Femur (tissue), 1 donor: ENCODE data around the gene NFATC1.
A peak's percentile ranks its signal among the peaks of the same experiment; 100 is the strongest.
"Not testable (repeated sequence)": the region's sequence is repeated elsewhere in the genome, so short reads cannot be mapped to it uniquely, and the experiment has no call there.

Experiments
- DNase-seq: peaks from one replicate; pipeline ENCODE4 v3.0.0-alpha.2; 2017

Gene NFATC1

DNA sequence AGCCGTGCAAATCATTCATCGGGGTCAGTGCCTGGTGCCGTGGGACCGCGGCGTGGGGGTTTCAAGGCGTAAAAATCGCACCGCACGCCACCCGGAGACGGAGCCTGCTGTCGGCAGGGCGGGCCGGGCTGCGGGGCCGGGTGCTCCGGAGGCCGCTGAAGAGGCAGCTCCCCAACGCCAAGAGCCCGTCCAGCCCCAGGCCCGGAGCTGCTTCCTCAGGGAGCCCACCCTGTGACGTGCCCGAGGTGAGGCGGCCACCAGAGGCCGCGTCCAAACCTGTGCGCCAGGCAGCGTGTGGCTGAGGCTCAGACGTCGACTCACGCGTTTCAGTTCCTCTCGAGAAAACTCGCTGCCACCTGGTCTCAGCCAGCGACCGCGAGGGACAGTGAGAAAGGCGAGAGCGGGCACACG, 98.1 kb downstream of the NFATC1 start:
- peak; percentile 14 for DNase-seq

DNA sequence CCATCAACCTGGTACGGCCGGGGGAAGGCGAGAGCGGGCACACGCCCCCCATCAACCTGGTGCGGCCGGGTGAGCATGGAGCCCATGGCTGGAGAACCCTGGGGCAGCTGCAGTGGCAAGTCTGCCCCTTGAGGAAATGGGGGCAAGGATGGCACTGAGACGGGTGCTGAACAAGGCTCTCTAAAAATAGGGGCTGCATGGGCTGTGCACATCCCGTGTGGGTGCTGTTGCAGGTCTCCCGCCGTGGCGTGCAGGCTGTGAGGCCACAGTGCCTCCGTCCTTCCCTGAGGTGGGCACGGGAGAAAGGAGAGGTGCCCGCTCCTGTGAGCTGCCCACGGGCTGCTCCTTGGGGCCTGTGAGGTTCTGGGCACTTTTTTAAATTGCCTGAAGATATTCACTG, 99.2 kb downstream of the NFATC1 start:
- DNase-seq = peak; percentile 12

DNA sequence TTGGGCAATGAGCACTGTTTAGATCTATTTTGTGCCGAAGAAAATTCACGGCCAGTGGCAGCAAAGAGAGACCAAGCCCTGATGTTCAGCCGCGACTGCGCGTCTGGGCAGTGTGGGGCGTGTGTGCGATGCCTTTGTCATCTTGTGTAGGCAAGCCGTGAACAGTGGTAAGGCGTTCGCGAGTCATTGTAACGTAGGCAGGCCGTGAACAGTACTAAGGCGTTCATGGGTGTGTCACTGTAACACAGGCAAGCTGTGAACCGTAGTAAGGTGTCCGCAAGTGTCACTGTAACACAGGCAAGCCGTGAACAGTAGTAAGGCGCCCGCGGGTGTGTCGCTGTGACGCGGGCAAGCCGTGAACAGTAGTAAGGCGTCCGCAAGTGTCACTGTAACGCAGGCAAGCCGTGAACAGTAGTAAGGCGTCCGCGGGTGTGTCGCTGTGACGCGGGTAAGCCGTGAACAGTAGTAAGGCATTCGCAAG, 99.9 kb downstream of the NFATC1 start:
- peak; percentile 10 for DNase-seq

DNA sequence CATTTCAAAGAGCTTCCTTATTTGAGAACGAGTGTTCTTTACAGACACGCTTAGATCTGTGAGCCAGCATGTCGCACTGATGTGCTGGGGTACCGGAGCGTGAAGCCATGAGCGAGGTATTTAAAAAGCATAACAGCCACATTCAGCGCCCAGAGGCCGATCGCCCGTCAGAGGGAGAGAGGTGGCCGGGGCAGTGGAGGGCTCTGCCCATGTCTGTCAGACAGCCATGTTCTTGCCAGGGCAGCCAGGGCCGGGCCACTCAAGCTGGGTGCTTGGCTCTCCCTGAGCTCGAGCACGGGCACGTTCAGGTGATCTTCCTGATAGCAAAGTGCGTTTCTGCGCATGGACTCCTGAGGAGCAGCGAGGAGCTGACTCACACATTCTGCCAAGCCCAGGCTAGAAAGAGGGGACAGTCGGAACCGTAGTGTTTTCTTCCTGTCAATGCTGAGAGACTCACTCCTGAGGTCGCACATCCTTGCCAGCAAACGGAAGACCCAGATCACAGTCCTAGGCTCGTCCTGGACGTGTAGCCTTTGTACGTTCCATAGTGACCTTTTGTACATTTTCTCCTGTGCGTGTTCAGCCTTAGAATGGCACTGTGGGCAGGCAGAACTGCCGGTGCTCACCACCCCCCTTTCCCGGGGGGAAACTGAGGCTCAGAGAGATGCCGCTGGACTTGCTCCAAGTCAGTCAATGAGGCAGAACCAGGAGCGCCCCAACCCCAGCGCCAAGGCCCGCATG, 100.7 kb downstream of the NFATC1 start:
- DNase-seq = peak; percentile 18

DNA sequence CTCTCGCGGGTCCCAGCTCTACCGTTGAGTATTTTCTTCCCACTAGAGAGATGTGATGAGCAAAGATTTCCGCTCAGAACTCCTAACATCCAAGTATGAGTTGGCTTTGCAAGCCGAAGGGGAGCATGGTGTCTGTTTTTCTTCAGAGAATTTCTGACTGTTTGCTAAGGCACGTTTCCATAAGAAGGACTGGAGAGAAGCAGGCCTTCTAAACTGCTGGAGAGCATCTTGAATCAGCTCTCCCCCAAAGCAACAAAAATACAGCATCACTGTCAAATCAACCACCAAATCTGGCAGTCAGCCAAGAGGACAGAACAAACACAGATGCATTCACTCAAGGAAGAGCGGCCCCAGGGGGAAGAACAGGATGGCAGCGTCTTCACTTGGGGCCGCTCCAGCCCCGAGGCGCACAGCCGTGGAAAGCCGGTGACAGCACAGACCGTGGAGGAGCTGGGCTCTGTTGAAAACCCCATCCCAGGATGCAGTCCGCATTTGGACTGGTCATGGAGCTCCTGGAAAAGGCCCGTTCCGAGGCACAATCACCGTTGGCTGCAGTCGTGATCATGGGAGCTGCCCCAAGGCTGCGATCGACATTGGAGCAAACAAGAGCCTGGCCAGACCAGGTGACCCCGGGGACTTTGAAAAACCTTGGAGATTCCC, 101.4 kb downstream of the NFATC1 start:
- peak; percentile 70 for DNase-seq

DNA sequence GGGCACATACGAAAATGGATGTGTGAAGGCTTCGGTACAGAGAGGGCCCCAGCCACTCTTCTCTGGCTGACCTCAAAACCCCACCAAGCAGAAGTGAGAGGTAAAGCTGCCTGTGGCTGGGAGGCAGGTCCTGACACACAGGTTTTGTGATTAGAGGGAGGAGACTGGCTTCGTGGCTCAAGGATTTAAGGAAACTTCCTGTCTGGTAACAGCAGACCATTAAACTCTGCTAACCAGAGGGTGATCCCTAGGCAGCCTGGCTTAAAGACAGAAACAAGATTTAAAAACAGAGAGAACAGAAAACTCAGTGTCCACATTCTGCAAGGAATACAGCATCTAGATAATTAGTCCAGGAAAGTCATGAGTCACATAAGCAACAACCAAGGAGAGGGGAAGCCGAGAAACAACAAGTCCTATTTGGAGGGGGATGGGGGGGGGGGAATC, 101.9 kb downstream of the NFATC1 start:
- DNase-seq = no peak

DNA sequence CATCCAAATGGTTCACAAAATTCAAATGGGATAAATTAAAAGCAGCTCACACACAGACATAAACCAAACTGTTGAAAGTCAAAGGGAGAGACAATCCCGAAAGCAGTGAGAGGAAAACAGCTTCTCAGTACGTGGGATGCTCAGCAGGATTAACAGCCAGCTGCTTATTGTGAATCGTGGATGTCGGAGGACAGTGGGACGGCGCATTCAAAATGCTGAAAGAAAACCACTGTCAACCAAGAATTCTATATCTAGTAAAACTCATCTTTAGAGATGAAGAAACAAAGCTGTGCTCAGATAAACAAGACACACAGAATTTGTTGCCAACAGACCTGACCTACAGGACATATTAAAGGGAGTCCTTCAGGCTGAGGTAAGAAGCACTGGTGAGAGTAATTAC, 102.9 kb downstream of the NFATC1 start:
- DNase-seq = peak; percentile 10

DNA sequence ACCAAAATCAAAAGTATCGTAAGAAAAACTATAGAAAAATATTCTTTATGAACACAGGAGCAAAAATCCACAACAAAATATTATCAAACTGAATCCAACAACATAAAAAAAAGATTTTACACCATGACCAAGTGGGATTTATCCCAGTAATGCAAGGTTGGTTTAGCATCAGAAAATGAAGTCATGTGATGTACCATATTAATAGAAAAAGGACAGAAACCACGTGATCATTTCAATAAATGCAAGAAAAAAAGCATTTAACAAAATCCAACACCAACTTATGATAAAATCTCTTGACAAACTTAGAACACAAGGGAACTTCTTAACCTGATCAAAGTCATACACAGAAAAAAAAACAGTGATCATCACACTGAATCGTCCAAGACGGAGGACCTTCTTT, 105.3 kb downstream of the NFATC1 start:
- DNase-seq = no peak

DNA sequence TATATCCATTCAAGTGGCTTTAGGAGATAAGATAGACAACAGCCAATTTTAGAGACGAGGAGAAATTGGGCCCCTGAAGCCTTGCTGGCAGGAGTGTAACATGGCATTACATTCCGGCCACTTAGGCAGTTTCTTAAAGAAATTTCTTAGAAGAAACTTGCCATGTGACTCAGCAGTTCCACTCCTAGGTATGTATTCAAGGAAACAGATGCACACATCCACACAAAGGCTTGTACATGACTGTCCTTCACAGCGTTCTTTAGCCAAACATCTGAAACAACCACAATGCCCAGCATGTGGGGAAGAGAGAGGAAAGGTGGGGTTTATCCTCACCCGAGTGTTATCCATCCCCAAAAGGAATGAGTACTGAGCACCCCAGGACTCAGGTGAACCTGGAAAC, 107.1 kb downstream of the NFATC1 start:
- no peak for DNase-seq

DNA sequence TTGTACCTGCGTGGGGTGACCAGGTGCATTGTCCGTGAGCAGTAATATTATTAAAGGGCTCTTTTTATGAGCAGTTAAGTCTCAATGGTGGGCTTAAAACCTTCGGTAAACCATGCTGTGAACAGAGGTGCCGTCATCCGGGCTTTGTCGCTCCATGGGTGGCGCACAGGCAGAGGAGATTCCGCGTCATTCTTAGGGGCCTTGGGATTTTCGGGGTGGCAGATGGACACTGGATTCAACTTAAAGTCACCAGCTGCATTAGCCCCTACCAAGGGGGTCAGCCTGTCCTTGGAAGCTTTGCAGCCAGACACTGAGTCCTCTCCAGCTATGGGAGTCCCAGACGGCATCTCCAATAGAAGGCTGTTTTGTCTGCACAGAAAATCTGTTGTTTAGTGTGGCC, 107.7 kb downstream of the NFATC1 start:
- peak; percentile 11 for DNase-seq

DNA sequence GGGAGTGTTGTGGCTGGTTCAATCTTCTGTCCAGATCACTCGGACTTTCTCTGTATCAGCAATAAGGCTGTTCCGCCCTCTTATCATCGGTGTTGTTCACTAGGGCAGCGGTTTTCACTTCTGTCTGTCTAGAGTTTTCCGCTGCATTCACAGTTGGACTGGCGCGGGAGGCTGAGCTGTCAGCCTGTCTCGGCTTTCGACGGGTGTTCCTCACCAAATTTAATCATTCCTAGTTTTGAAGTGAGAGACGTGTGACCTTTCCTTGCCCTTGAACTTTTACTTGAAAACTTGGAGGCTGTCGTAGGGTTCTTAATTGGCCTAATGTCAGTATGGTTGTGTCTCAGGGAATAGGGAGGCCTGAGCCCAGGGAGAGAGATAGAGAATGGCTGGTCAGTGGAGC, 108.3 kb downstream of the NFATC1 start:
- DNase-seq = no peak

DNA sequence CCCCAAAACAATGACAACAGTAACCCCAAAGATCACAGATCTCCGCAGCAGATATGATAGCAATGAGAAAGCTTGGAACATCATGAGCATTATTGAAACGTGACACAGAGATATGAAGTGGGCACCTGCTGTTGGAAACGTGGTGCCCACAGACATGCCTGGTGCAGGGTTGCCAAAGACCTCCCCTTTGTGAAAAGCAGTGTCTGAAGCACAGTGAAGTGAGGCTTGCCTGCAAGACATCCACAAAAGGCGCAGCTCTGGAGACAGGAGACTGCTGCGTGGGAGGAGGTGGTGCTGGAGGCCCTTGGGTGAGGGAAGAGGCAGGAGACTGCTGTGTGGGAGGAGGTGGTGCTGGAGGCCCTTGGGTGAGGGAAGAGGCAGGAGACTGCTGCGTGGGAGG, 108.8 kb downstream of the NFATC1 start:
- not testable (repeated sequence) for DNase-seq

DNA sequence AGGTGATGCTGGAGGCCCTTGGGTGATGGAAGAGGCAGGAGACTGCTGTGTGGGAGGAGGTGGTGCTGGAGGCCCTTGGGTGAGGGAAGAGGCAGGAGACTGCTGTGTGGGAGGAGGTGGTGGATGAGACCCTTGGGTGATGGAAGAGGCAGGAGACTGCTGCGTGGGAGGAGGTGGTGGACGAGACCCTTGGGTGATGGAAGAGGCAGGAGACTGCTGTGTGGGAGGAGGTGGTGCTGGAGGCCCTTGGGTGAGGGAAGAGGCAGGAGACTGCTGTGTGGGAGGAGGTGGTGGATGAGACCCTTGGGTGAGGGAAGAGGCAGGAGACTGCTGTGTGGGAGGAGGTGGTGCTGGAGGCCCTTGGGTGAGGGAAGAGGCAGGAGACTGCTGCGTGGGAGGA, 109.7 kb downstream of the NFATC1 start:
- DNase-seq = not testable (repeated sequence)

DNA sequence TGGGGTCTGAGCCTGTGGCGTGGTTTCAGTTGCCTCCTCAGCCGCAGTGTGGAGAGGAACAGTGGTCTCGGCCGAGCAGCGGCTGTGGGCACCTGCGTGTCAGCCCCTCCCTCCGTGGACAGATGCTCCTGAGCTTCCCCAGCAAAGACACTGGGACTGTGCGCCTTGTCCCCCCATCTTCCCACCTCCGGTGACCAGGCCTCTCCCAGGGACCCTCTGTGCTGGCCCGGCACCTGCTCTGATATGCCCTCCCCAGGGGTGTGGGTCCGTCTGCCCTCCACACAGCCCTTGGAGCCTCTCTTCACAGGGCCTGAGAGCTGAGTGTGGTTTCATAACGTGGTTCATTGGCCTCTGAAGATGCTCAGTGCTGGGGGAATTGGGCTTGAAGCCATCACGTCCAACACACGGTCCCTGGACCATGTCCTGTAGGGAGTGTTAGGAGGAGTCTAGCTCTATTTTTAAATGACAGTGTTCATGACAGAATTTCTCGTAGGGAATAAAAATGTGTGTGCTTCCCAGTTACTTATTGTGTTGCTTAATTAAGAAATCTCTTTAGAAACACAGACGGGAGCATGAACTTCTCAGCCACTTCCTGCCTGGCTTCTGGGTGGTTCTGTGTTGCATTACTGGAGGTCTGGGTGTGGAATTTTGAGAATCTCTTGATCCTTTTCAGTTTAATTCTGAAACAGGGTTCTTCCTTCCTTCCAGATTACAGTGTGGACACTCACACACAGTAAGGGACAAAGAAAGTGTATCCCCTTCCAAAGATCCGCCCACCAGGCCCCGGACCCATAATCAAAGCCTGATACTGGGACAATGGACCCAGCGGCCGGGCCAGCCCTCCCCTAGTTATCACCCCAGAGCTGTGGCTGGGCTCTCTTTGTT, 110.7 kb downstream of the NFATC1 start:
- DNase-seq = peak; percentile 43

DNA sequence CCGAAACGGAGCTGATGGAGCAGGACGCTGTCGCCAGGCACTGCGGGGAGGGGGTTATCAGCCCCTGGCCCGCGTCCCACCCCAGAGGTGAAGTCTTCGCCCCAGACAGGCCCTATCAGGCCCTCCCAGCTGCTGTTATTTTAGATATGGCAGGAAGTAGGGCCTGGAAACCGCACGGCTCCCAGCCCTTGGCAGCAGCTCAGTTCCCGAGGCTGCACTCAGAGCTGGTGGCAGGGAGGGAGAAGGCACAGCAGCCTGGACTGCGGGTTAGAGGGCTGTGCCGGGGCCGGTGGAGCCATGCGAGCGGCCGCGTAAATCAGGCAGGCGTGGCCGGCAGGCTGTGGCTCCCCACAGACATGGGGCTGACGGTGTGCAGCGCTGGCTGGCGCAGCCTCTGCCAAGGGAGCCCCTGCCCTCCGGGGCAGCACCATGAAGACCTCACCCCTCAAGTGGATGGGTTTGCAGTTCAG, 111.4 kb downstream of the NFATC1 start:
- DNase-seq = peak; percentile 88

DNA sequence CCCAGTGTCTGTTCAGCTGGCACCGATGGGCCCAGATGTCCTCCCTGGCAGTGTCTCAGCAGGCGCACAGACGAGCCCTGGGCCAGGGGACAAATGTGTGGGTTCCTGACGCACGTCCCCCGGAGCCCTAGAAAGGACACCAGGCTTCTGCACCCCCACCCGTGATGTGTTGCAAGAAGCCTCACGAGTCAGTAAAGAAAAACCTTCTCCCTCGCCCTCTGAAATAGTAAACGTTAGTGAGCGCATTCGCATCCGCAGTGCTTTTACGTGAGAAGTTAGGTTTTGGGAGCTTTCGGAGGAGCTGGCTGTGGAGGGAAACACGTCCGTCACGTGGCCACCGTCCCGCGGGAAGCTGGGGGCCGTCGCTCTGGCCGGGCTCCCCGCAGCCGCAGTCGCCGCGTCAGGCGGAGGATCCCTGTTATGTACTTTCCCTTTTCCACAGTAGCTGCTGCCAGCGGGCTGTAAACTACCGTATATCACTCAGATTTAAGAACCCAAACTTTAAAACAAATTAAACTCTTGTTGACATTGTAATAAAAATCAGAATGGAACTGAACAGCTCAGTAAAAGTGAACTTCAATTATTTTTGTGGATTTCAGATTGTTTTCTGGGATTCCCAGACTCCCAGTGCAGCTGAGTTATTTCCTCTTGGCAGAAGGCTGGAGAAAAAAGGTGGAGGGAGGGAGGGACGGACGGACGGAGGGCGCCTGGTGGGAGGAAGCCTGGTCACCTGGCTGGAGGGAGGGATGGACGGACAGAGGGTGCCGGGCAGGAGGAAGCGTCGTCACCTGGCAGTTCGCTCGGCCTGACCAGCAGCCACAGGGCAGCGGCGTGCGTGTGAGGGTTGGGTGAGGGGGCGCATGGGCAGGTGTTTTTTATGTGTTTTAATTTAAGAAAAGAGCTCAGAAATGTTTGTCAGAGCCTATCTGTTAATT, 112.1 kb downstream of the NFATC1 start:
- DNase-seq = peak; percentile 94

DNA sequence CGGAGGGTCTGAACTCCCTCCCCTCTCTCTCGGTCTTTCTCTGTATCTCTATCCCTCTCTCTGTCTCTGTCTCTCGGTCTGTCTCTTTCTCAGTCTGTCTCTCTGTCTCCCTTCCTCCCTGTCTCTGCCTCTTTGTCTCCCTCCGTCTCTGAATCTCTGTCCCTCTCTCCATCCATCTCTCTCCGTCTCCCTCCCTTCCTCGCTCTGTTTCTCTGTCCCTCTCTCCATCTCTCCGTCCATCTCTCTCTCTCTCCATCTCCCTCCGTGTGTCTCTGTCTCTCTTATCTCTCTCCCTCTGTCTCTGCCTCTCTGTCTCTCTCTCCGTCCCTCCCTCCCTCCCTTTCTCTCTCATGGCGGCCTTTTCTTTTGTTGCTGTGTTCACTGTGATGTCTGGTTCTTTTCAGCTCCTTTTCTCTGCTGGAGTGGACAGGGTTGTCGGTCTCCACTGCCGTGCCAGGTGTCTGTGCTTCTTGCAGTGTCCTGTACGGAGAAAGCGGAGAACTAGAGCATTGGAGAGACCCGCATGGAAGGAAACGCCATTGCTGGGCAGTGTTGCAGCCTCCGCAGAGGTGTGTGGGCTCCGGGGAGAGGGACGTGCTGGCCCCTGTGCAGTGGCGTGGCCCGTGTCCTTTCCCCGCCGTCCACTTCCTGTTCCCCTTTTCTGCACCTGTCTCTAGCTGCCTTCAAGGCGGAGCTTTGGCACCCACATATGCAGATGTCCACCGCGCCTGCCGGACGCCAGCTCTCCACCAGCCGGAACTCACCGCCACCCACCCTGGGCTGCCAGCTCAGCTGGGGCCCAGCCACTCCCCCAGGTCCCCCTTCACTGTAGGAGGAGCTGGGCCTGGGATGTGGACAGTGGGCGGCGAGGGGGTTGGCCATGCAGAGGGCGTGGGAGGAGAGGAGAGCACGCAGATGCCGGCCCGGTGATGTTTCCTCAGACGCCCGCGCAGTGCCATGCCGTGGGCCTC, 113.1 kb downstream of the NFATC1 start:
- peak; percentile 37 for DNase-seq

DNA sequence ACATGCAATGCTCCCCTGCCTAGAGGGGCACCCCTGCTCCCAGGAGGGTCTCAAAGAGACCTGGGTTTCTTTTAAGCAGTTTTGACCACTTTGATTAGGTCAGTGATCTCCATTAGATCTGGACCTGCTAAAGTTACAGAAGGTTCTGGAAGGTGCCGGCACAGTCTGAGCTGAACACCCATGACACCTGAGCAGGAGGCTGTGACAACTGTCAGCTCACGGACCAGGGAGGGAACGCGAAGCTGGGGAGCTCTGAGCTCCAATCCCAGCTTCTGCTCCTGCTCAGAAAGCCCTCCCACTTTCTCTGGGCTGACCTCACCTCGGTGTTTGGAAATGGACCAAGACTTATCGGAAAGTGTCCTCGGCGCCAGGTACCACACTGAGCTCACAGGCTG, 113.8 kb downstream of the NFATC1 start:
- peak; percentile 20 for DNase-seq

DNA sequence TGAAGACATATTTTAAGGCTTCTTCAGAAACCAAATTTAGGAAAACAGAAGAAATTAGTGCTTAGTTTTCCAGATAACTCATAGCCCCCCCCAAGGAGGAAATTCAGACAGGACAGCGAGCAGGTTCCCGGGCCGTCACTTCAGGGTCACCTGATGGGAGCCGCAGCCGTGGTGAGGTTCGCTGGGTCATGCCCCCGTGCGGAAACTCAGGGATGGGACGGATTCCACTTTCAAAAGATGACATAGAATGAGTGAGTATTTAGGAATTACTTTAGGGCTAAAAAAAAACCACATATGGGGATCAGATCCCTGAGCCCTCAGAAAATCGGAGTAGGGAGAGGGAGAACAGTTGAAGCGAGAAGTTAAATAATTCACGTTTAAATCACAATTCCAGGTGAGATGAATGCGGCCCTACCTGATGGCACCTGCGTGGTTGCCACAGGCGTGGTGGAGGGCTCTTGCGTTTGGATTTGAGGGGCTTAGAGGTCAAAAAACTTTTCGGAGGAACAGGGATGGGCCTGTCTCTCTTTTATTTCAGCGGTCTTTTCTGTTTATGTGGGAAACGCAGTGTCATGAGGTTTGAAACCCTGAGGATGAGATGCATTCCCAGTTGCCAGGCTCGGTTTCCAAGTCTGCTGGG, 114.4 kb downstream of the NFATC1 start:
- DNase-seq = peak; percentile 17

DNA sequence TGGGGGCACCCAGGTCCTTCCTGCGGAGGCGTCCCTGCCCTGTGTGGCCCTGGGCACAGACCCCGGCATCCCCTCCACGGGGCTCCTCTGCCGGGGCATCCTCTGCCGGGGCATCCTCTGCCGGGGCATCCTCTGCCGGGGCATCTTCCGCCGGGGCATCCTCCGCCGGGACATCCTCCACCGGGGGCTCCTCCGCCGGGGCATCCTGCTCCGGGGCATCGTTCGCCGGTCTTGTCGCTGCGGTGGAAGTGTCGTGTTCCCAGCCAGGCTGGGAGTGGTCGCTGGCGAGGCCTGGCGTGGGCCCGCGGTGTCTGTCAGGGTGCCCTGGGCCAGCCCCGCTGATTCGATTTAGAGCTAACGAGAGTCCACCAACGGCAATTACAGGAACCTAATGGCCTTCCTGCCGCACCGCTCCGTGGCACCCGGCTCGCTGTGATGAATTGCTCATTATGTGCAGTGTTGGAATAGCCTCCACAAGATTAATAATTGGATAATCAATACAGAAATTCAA, 115.1 kb downstream of the NFATC1 start:
- DNase-seq = peak; percentile 18
